ENCODE results near the gene TENT4B. TPM values are rescaled to one million over a fixed set of nuclear protein-coding genes. Genes with fewer than 3 reads are reported as not detected.

Gene TENT4B
- total RNA-seq, 4 donors from 2014 or later: 10.7 to 30.5 (median 24.7) TPM

DNA sequence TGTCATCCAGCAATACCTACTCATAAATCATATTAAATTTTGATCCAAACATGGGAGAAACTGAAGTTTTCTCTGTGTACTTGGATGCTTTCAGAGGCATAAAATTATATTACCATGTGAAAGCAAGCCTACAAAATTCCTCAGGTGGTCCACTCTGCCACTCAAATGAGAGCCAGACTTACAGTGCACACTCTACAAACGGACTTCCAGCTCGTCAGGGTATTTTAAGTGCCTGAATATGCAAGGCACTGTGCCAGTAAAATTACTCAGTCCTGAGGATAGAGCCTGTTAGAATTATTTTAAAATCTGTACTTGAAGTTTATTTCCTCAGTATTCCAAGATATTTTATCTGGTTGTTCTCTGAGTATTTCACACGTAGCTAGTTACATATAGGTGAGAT, 54.5 kb downstream of the TENT4B start:
- TF ChIP-seq, protein P1, sequence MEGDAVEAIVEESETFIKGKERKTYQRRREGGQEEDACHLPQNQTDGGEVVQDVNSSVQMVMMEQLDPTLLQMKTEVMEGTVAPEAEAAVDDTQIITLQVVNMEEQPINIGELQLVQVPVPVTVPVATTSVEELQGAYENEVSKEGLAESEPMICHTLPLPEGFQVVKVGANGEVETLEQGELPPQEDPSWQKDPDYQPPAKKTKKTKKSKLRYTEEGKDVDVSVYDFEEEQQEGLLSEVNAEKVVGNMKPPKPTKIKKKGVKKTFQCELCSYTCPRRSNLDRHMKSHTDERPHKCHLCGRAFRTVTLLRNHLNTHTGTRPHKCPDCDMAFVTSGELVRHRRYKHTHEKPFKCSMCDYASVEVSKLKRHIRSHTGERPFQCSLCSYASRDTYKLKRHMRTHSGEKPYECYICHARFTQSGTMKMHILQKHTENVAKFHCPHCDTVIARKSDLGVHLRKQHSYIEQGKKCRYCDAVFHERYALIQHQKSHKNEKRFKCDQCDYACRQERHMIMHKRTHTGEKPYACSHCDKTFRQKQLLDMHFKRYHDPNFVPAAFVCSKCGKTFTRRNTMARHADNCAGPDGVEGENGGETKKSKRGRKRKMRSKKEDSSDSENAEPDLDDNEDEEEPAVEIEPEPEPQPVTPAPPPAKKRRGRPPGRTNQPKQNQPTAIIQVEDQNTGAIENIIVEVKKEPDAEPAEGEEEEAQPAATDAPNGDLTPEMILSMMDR (IDR thresholded peaks at IDR 0.05): no peak
- TF ChIP-seq POLR2A (IDR thresholded peaks at IDR 0.05): no peak
- Histone ChIP-seq H3K4me3 (no peak overlapping the region), H3K36me3 (peaks cover 0 to 9% (median 0%) of the 10 kb centered on the region in 3 donors), H3K27me3 (no peaks in the 10 kb centered on the region), H3K9me3 (no peaks in the 10 kb centered on the region), H3K4me1 (peaks cover 0 to 52% (median 8%) of the 10 kb centered on the region in 4 donors), H3K27ac (no peak overlapping the region)
- no peak for DNase-seq

DNA sequence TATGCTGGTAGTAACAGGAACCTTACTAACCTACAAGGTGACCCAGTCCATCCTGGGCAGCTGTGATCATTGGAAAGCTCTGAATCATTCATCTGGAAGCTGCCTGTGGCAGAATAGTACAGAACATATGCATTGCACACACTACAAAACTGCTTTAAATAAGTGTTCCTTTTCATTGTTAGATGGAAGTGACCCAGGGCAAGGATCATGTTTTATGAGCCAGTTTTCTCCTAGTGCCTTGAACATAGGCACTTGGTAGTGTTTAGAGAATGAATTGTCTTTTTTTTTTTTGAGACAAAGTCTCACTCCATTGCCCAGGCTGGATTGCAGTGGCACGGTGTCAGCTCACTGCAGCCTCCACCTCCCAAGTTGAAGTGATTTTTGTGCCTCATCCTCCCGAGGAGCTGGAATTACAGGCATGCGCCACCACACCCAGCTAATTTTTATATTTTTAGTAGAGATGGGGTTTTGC, 55.4 kb downstream of the TENT4B start:
- Histone ChIP-seq H3K4me3 (no peak overlapping the region), H3K27me3 (no peaks in the 10 kb centered on the region), H3K4me1 (peaks cover 0 to 43% (median 8%) of the 10 kb centered on the region in 4 donors), H3K36me3 (peaks cover 0 to 18% (median 0%) of the 10 kb centered on the region in 3 donors), H3K27ac (peak overlapping the region in 2 of 4 donors; percentile 5 to 31), H3K9me3 (no peaks in the 10 kb centered on the region)
- no peak for DNase-seq
- TF ChIP-seq, protein P1 (IDR thresholded peaks at IDR 0.05): no peak
- no peak for TF ChIP-seq POLR2A (IDR thresholded peaks at IDR 0.05)

- peak in 2 of 3 donors; percentile 52 to 59 for DNase-seq
- H3K27me3 ChIP-seq: no peaks in the 10 kb centered on the region
- peak overlapping the region in 3 of 4 donors; percentile 4 to 52 (median 33) for H3K27ac ChIP-seq
- H3K4me3 ChIP-seq: no peak overlapping the region
- H3K36me3 ChIP-seq: peaks cover 0 to 22% (median 0%) of the 10 kb centered on the region in 3 donors
- no peaks in the 10 kb centered on the region for H3K9me3 ChIP-seq
- no peak for TF ChIP-seq POLR2A (IDR thresholded peaks at IDR 0.05)
- TF ChIP-seq, protein P1 (IDR thresholded peaks at IDR 0.05): no peak
- peaks cover 0 to 39% (median 8%) of the 10 kb centered on the region in 4 donors for H3K4me1 ChIP-seq
Observed at GRCh38 chr16:50209546-50210265, 56.6 kb downstream of the TENT4B start.

- Histone ChIP-seq H3K4me1 (peaks cover 0 to 39% (median 8%) of the 10 kb centered on the region in 4 donors), H3K4me3 (no peak overlapping the region), H3K27ac (peak overlapping the region in 2 of 4 donors; percentile 8 to 52), H3K27me3 (no peaks in the 10 kb centered on the region), H3K9me3 (no peaks in the 10 kb centered on the region), H3K36me3 (peaks cover 0 to 30% (median 0%) of the 10 kb centered on the region in 3 donors)
- DNase-seq: peak; percentile 47 to 83 (median 74)
- TF ChIP-seq, protein P1 (IDR thresholded peaks at IDR 0.05): peak in 5 of 6 experiments; percentile 26 to 77 (median 74)
- no peak for TF ChIP-seq POLR2A (IDR thresholded peaks at IDR 0.05)
Observed at GRCh38 chr16:50210266-50211038, 57.3 kb downstream of the TENT4B start.

GRCh38 chr16:50213939-50214519, 60.9 kb downstream of the TENT4B start:
- TF ChIP-seq POLR2A (IDR thresholded peaks at IDR 0.05): no peak
- TF ChIP-seq, protein P1 (IDR thresholded peaks at IDR 0.05): peak; percentile 72 to 98 (median 89)
- DNase-seq: no peak
- H3K9me3 ChIP-seq: no peaks in the 10 kb centered on the region
- H3K27me3 ChIP-seq: no peaks in the 10 kb centered on the region
- peaks cover 0 to 61% (median 0%) of the 10 kb centered on the region in 3 donors for H3K36me3 ChIP-seq
- H3K27ac ChIP-seq: no peak overlapping the region
- peaks cover 0 to 21% (median 8%) of the 10 kb centered on the region in 4 donors for H3K4me1 ChIP-seq
- no peak overlapping the region for H3K4me3 ChIP-seq

Measured in Peyer's patch (tissue), 4 donors.